ENCODE measurements around the gene SMIM10.
"Not testable (repeated sequence)": the region's sequence is repeated elsewhere in the genome, so short reads cannot be mapped to it uniquely, and the experiment has no call there.

The SMIM10 gene

GRCh38 chrX:134990801-134991481 is at the start of gene SMIM10:
TSS of gene SMIM10 (plus strand) at chrX:134990991. CDS start at chrX:134991096, 105 bp downstream.
- Histone ChIP-seq H3K4me1 (ENCODE audit: insufficient read depth, insufficient read length) (no peaks in the 10 kb centered on the region), H3K27me3 (ENCODE audit: insufficient read depth, insufficient read length) (no peaks in the 10 kb centered on the region), H3K9me3 (ENCODE audit: insufficient read depth, low read length) (no peaks in the 10 kb centered on the region), H3K9ac (ENCODE audit: insufficient read length, low read depth) (no peak within 1 kb of the TSS), H3K4me3 (ENCODE audit: insufficient read length, low read depth) (no peak within 1 kb of the TSS), H3K36me3 (ENCODE audit: insufficient read depth, insufficient read length, low read length) (no peaks in the 10 kb centered on the region)
- TF ChIP-seq ZNF274 (IDR thresholded peaks at IDR 0.05; ENCODE audit: low read depth, low read length) (no peak), YY1 (IDR thresholded peaks at IDR 0.05; ENCODE audit: insufficient read depth, insufficient read length) (no peak), SUZ12 (IDR thresholded peaks at IDR 0.05; ENCODE audit: extremely low read depth, insufficient read depth, insufficient read length) (no peak)
- DNase-seq (ENCODE audit: low read depth, low spot score) = no peak

GRCh38 chrX:134946364-134946763 is 44.4 kb upstream of the SMIM10 start:
- not testable (repeated sequence) for DNase-seq (ENCODE audit: low read depth, low spot score); H3K9ac ChIP-seq (ENCODE audit: insufficient read length, low read depth); H3K36me3 ChIP-seq (ENCODE audit: insufficient read depth, insufficient read length, low read length); H3K4me1 ChIP-seq (ENCODE audit: insufficient read depth, insufficient read length); H3K4me3 ChIP-seq (ENCODE audit: insufficient read length, low read depth); H3K9me3 ChIP-seq (ENCODE audit: insufficient read depth, low read length); H3K27me3 ChIP-seq (ENCODE audit: insufficient read depth, insufficient read length)

DNA sequence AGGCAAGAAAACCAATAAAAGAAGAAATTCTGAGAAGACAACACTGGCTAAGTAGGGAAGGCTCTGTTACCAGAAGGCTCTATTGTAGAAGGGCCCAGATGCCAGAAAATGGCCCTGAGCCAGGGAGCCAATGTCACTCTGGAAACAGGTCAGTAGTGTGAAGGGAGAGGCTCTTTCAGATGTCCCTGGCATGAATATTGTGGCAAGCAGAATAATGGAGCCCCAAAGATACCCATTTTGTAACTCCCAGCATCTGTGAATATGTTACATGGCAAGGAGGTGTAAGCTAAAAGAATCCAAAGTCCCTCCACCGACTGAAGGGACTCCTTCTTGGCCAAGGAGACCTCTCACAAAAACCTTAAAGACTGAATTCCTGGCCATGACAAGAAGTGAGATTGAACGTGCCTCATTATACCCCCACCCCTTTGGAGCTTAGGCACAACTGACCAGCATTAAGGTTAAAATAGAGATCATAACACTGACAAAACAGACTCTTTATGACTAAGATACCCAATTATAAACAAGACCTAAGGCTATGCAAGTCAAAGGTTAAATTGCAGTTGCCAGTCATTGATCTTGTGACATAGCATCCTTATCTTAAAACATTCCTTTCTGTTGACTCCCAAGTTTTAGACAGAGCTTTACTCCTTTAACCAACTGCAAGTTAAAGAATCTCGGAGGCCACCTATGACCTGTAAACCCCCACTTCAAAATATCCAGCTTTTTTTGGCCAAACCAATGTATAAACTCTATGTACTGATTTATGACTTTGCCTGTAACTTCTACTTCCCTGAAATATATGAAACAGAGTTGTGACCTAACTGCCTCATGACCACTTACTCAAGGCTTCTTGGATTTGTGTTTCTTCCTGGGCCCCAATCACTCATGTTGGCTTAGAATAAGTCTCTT is 42.2 kb upstream of the SMIM10 start:
- H3K4me1 ChIP-seq (ENCODE audit: insufficient read depth, insufficient read length) = no peaks in the 10 kb centered on the region

GRCh38 chrX:134949271-134949670 is 41.5 kb upstream of the SMIM10 start:
- Histone ChIP-seq H3K9me3 (ENCODE audit: insufficient read depth, low read length) (no peaks in the 10 kb centered on the region), H3K4me1 (ENCODE audit: insufficient read depth, insufficient read length) (no peaks in the 10 kb centered on the region), H3K9ac (ENCODE audit: insufficient read length, low read depth) (no peak overlapping the region), H3K27me3 (ENCODE audit: insufficient read depth, insufficient read length) (no peaks in the 10 kb centered on the region), H3K36me3 (ENCODE audit: insufficient read depth, insufficient read length, low read length) (no peaks in the 10 kb centered on the region), H3K4me3 (ENCODE audit: insufficient read length, low read depth) (no peak overlapping the region)
- no peak for DNase-seq (ENCODE audit: low read depth, low spot score)
- TF ChIP-seq SUZ12 (IDR thresholded peaks at IDR 0.05; ENCODE audit: extremely low read depth, insufficient read depth, insufficient read length) (no peak), ZNF274 (IDR thresholded peaks at IDR 0.05; ENCODE audit: low read depth, low read length) (no peak), YY1 (IDR thresholded peaks at IDR 0.05; ENCODE audit: insufficient read depth, insufficient read length) (no peak)

More for the DNA sequence above, 42.2 kb upstream of the SMIM10 start:
- DNase-seq (ENCODE audit: low read depth, low spot score) = no peak
- no peaks in the 10 kb centered on the region for H3K36me3 ChIP-seq (ENCODE audit: insufficient read depth, insufficient read length, low read length)
- no peaks in the 10 kb centered on the region for H3K27me3 ChIP-seq (ENCODE audit: insufficient read depth, insufficient read length)
- no peaks in the 10 kb centered on the region for H3K9me3 ChIP-seq (ENCODE audit: insufficient read depth, low read length)
- H3K9ac ChIP-seq (ENCODE audit: insufficient read length, low read depth) = no peak overlapping the region
- TF ChIP-seq SUZ12 (IDR thresholded peaks at IDR 0.05; ENCODE audit: extremely low read depth, insufficient read depth, insufficient read length) = no peak
- no peak for TF ChIP-seq ZNF274 (IDR thresholded peaks at IDR 0.05; ENCODE audit: low read depth, low read length)
- no peak for TF ChIP-seq YY1 (IDR thresholded peaks at IDR 0.05; ENCODE audit: insufficient read depth, insufficient read length)
- no peak overlapping the region for H3K4me3 ChIP-seq (ENCODE audit: insufficient read length, low read depth)

DNA sequence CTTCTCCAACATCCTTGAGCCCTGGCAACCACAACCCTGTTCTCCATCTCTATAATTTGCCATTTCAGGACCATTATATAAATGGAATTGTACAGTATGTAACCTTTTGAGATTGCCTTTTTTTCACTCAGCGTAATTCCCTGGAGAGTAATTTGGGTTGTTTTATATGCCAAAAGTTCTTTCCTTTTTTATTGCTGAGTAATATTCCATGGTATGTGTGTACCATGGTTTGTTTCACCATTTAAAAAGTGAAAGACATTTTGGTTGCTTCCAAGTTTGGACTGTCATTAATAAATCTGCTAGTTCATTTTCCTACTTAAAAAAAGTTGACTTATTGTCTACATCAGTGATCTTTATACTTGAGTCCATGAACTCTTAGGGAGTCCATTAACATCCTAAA is 33.0 kb upstream of the SMIM10 start:
- Histone ChIP-seq H3K9ac (ENCODE audit: insufficient read length, low read depth) (no peak overlapping the region), H3K27me3 (ENCODE audit: insufficient read depth, insufficient read length) (no peaks in the 10 kb centered on the region), H3K4me1 (ENCODE audit: insufficient read depth, insufficient read length) (no peaks in the 10 kb centered on the region), H3K9me3 (ENCODE audit: insufficient read depth, low read length) (no peaks in the 10 kb centered on the region), H3K4me3 (ENCODE audit: insufficient read length, low read depth) (no peak overlapping the region), H3K36me3 (ENCODE audit: insufficient read depth, insufficient read length, low read length) (no peaks in the 10 kb centered on the region)
- DNase-seq (ENCODE audit: low read depth, low spot score) = no peak
- no peak for TF ChIP-seq SUZ12 (IDR thresholded peaks at IDR 0.05; ENCODE audit: extremely low read depth, insufficient read depth, insufficient read length)

DNA sequence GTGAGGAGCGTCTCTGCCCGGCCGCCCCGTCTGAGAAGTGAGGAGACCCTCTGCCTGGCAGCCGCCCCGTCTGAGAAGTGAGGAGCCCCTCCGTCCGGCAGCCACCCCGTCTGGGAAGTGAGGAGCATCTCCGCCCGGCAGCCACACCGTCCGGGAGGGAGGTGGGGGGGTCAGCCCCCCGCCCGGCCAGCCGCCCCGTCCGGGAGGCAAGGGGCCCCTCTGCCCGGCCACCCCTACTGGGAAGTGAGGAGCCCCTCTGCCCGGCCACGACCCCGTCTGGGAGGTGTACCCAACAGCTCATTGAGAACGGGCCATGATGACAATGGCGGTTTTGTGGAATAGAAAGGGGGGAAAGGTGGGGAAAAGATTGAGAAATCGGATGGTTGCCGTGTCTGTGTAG is 30.4 kb upstream of the SMIM10 start:
- H3K4me1 ChIP-seq (ENCODE audit: insufficient read depth, insufficient read length); DNase-seq (ENCODE audit: low read depth, low spot score); H3K9ac ChIP-seq (ENCODE audit: insufficient read length, low read depth); H3K9me3 ChIP-seq (ENCODE audit: insufficient read depth, low read length); H3K4me3 ChIP-seq (ENCODE audit: insufficient read length, low read depth); H3K36me3 ChIP-seq (ENCODE audit: insufficient read depth, insufficient read length, low read length); H3K27me3 ChIP-seq (ENCODE audit: insufficient read depth, insufficient read length): not testable (repeated sequence)

- Histone ChIP-seq H3K9me3 (ENCODE audit: insufficient read depth, low read length) (no peaks in the 10 kb centered on the region), H3K27me3 (ENCODE audit: insufficient read depth, insufficient read length) (no peaks in the 10 kb centered on the region), H3K4me3 (ENCODE audit: insufficient read length, low read depth) (no peak overlapping the region), H3K4me1 (ENCODE audit: insufficient read depth, insufficient read length) (no peaks in the 10 kb centered on the region), H3K36me3 (ENCODE audit: insufficient read depth, insufficient read length, low read length) (no peaks in the 10 kb centered on the region), H3K9ac (ENCODE audit: insufficient read length, low read depth) (no peak overlapping the region)
- no peak for DNase-seq (ENCODE audit: low read depth, low spot score)
- TF ChIP-seq SUZ12 (IDR thresholded peaks at IDR 0.05; ENCODE audit: extremely low read depth, insufficient read depth, insufficient read length) (no peak), YY1 (IDR thresholded peaks at IDR 0.05; ENCODE audit: insufficient read depth, insufficient read length) (no peak), ZNF274 (IDR thresholded peaks at IDR 0.05; ENCODE audit: low read depth, low read length) (no peak)
Observed at GRCh38 chrX:134963041-134963440, 27.8 kb upstream of the SMIM10 start.
